ENCODE results near the gene HOXB7. TPM values are rescaled to one million over a fixed set of nuclear protein-coding genes. Genes with fewer than 3 reads are reported as not detected.

Gene HOXB7
- total and polyA plus RNA-seq, 4 donors: 0.08 to 0.31 (median 0.27) TPM

DNA sequence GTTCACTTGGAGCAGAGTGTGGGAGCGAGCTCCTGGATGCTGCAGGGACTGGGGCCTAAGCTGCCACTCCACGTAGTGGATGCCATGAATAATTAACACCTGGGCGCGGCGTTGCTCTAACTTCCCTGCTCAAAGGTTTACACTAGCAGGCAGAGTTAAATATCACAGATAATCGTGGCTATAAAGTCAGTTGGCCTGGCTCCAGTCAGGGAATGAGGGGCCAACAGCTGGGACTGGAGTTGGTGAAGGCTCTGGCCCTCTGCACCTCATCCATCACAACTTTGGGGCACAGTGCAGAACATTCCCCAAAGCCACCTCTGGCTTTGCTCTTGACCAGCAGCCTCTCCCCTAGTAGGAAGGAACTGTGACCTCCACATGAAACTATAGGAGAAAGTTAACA lies 43.6 kb downstream of the HOXB7 start:
- H3K4me1 ChIP-seq (ENCODE audit: control insufficient read depth in 4 of 4, insufficient read depth in 4 of 4, low read length in 3 of 4): peaks cover 0 to 2% (median 0%) of the 10 kb centered on the region in 4 donors
- H3K9ac ChIP-seq (ENCODE audit: low read depth in 1 of 2, low read length in 2 of 2): no peak overlapping the region
- no peaks in the 10 kb centered on the region for H3K9me3 ChIP-seq (ENCODE audit: control insufficient read depth in 4 of 4, low read length in 3 of 4)
- 27% methylated on average over 6 of the region's 6 CpGs for WGBS
- no peak overlapping the region for H3K4me3 ChIP-seq (ENCODE audit: low read depth in 1 of 3, low read length in 3 of 3)
- peaks cover 0 to 33% (median 11%) of the 10 kb centered on the region in 4 donors for H3K27me3 ChIP-seq (ENCODE audit: control insufficient read depth in 4 of 4, insufficient read depth in 4 of 4, low read length in 3 of 4)
- DNase-seq (ENCODE audit: low spot score): no peak
- TF ChIP-seq TAF1 (conservative IDR thresholded peaks at IDR 0.05): no peak
- TF ChIP-seq GABPA (IDR thresholded peaks at IDR 0.05 in 1 of 2, conservative IDR thresholded peaks at IDR 0.05 in 1 of 2): no peak
- no peak for TF ChIP-seq RXRA (IDR thresholded peaks at IDR 0.05)
- no peak for TF ChIP-seq ATF3 (IDR thresholded peaks at IDR 0.05)
- TF ChIP-seq HNF4G (IDR thresholded peaks at IDR 0.05): no peak
- TF ChIP-seq FOXA1 (IDR thresholded peaks at IDR 0.05): no peak
- no peak for TF ChIP-seq EGR1 (IDR thresholded peaks at IDR 0.05; ENCODE audit: low read depth in 2 of 2)
- TF ChIP-seq, protein P1, sequence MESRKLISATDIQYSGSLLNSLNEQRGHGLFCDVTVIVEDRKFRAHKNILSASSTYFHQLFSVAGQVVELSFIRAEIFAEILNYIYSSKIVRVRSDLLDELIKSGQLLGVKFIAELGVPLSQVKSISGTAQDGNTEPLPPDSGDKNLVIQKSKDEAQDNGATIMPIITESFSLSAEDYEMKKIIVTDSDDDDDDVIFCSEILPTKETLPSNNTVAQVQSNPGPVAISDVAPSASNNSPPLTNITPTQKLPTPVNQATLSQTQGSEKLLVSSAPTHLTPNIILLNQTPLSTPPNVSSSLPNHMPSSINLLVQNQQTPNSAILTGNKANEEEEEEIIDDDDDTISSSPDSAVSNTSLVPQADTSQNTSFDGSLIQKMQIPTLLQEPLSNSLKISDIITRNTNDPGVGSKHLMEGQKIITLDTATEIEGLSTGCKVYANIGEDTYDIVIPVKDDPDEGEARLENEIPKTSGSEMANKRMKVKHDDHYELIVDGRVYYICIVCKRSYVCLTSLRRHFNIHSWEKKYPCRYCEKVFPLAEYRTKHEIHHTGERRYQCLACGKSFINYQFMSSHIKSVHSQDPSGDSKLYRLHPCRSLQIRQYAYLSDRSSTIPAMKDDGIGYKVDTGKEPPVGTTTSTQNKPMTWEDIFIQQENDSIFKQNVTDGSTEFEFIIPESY (IDR thresholded peaks at IDR 0.05): no peak
- TF ChIP-seq HNF4A (conservative IDR thresholded peaks at IDR 0.05): no peak
- TF ChIP-seq, protein P2, sequence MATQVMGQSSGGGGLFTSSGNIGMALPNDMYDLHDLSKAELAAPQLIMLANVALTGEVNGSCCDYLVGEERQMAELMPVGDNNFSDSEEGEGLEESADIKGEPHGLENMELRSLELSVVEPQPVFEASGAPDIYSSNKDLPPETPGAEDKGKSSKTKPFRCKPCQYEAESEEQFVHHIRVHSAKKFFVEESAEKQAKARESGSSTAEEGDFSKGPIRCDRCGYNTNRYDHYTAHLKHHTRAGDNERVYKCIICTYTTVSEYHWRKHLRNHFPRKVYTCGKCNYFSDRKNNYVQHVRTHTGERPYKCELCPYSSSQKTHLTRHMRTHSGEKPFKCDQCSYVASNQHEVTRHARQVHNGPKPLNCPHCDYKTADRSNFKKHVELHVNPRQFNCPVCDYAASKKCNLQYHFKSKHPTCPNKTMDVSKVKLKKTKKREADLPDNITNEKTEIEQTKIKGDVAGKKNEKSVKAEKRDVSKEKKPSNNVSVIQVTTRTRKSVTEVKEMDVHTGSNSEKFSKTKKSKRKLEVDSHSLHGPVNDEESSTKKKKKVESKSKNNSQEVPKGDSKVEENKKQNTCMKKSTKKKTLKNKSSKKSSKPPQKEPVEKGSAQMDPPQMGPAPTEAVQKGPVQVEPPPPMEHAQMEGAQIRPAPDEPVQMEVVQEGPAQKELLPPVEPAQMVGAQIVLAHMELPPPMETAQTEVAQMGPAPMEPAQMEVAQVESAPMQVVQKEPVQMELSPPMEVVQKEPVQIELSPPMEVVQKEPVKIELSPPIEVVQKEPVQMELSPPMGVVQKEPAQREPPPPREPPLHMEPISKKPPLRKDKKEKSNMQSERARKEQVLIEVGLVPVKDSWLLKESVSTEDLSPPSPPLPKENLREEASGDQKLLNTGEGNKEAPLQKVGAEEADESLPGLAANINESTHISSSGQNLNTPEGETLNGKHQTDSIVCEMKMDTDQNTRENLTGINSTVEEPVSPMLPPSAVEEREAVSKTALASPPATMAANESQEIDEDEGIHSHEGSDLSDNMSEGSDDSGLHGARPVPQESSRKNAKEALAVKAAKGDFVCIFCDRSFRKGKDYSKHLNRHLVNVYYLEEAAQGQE (IDR thresholded peaks at IDR 0.05): no peak
- no peak for TF ChIP-seq RAD21 (IDR thresholded peaks at IDR 0.05)
- no peak for TF ChIP-seq JUND (IDR thresholded peaks at IDR 0.05)
- TF ChIP-seq MAX (IDR thresholded peaks at IDR 0.05): no peak
- no peak for TF ChIP-seq NR2F2 (IDR thresholded peaks at IDR 0.05)
- TF ChIP-seq FOXA2 (IDR thresholded peaks at IDR 0.05): no peak
- TF ChIP-seq, protein P3, sequence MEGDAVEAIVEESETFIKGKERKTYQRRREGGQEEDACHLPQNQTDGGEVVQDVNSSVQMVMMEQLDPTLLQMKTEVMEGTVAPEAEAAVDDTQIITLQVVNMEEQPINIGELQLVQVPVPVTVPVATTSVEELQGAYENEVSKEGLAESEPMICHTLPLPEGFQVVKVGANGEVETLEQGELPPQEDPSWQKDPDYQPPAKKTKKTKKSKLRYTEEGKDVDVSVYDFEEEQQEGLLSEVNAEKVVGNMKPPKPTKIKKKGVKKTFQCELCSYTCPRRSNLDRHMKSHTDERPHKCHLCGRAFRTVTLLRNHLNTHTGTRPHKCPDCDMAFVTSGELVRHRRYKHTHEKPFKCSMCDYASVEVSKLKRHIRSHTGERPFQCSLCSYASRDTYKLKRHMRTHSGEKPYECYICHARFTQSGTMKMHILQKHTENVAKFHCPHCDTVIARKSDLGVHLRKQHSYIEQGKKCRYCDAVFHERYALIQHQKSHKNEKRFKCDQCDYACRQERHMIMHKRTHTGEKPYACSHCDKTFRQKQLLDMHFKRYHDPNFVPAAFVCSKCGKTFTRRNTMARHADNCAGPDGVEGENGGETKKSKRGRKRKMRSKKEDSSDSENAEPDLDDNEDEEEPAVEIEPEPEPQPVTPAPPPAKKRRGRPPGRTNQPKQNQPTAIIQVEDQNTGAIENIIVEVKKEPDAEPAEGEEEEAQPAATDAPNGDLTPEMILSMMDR (IDR thresholded peaks at IDR 0.05; ENCODE audit: low read depth, low read length, missing input control): no peak
- no peak for TF ChIP-seq YY1 (IDR thresholded peaks at IDR 0.05)
- TF ChIP-seq SP1 (IDR thresholded peaks at IDR 0.05): no peak
- H3K27ac ChIP-seq (ENCODE audit: low read depth in 1 of 2, low read length in 2 of 2): no peak overlapping the region
- H3K36me3 ChIP-seq (ENCODE audit: control insufficient read depth in 4 of 4, insufficient read depth in 3 of 4, low read depth in 1 of 4, low read length in 3 of 4): no peaks in the 10 kb centered on the region

Measured in liver (tissue), 9 donors.